A549 (cell line): ENCODE measurements around the gene SMG5. TPM values are rescaled to one million over a fixed set of nuclear protein-coding genes. Genes with fewer than 3 reads are reported as not detected.

Experiments
- ATAC-seq, 2 experiments: fragments of 200-7000 bp in 1 of 2; fragments of >200 bp in 1 of 2; cut with Nextera tagmentation in 1 of 2; cut with Tn5 transposase in 1 of 2; 3 replicates each; pipeline versions ENCODE4 v1.8.0 to v1.9.1; 2018 to 2020; ENCODE audit warnings: mild to moderate bottlenecking in 1 of 2, moderate library complexity in 1 of 2
- CTCF ChIA-PET: fragments of 300-600 bp; sonication (Branson Sonifier 250); formaldehyde crosslinking; extraction: SDS; loops from one replicate; lab custom pipeline; 2021; ENCODE audit warnings: antibody characterized with exemption, inconsistent platforms; lab: Yijun Ruan, JAX
- POLR2A ChIA-PET: fragments of 350-600 bp; formaldehyde crosslinking; extraction: SDS; loops from one replicate; lab custom pipeline; 2021; ENCODE audit warnings: antibody characterized with exemption, inconsistent platforms; lab: Yijun Ruan, JAX
- DNase-seq, 2 experiments: peaks; one replicate each; pipeline versions ENCODE4 v3.0.0 to v3.0.0-alpha.2; 2011 to 2016; ENCODE audit warnings: low read depth in 1 of 2, low spot score in 1 of 2
- FAIRE-seq: peaks from 2 replicates; lab custom pipeline; 2011; peaks lifted over from hg19 to GRCh38; lab: Jason Lieb, UNC
- H3K27ac ChIP-seq, 2 experiments: fragments of >200 bp; sonication (Bioruptor Twin); formaldehyde crosslinking; 3 replicates each; pipeline ENCODE4 v1.5.1; 2016 to 2017
- H3K4me1 ChIP-seq: fragments of >200 bp; sonication (Bioruptor Twin); formaldehyde crosslinking; 3 replicates; pipeline ENCODE4 v1.6.1; 2016
- H3K4me2 ChIP-seq: fragments of >200 bp; sonication (Bioruptor Twin); formaldehyde crosslinking; 3 replicates; pipeline ENCODE4 v1.6.1; 2016
- H3K4me3 ChIP-seq: fragments of >200 bp; sonication (Bioruptor Twin); formaldehyde crosslinking; 3 replicates; pipeline ENCODE4 v1.5.1; 2016
- H3K9me3 ChIP-seq: fragments of >200 bp; sonication (Bioruptor Twin); formaldehyde crosslinking; 3 replicates; pipeline ENCODE4 v1.6.1; 2016
- CBX2 ChIP-seq: fragments of 200-600 bp; sonication (generic); IDR thresholded peaks from 2 replicates; pipeline ENCODE4 v1.6.1; 2016; ENCODE audit warnings: low read depth, mild to moderate bottlenecking, borderline replicate concordance
- CEBPB ChIP-seq, 2 experiments: fragments of >200 bp in 1 of 2; sonication (Bioruptor Twin) in 1 of 2; formaldehyde crosslinking in 1 of 2; IDR thresholded peaks; 2 replicates each; pipeline ENCODE4 v1.6.1; 2012 to 2016
- CHD2 ChIP-seq: fragments of 150-350 bp; IDR thresholded peaks from 2 replicates; pipeline ENCODE4 v1.6.1; 2014; ENCODE audit warnings: low read length; ENCODE audit not compliant: partially characterized antibody
- CHD4 ChIP-seq: fragments of 200-600 bp; sonication (generic); IDR thresholded peaks from 2 replicates; pipeline ENCODE4 v1.6.1; 2016; ENCODE audit warnings: antibody characterized with exemption, mild to moderate bottlenecking, borderline replicate concordance
- CTCF ChIP-seq: fragments of >200 bp; sonication (Bioruptor Twin); formaldehyde crosslinking; IDR thresholded peaks from 3 replicates; pipeline ENCODE4 v1.5.1; 2016
- E2F6 ChIP-seq: IDR thresholded peaks from 2 replicates; pipeline ENCODE4 v1.6.1; 2012; ENCODE audit warnings: low read depth, borderline replicate concordance
- EHF ChIP-seq: fragments of 250-450 bp; sonication (Bioruptor Pico); IDR thresholded peaks from 2 replicates; pipeline ENCODE4 v1.5.0; 2020; ENCODE audit warnings: mild to moderate bottlenecking
- ELK1 ChIP-seq: fragments of 150-350 bp; IDR thresholded peaks from 2 replicates; pipeline ENCODE4 v1.6.1; 2014; ENCODE audit warnings: low read depth, mild to moderate bottlenecking, low read length
- EP300 ChIP-seq, 2 experiments: fragments of >200 bp; sonication (Bioruptor Twin); formaldehyde crosslinking; IDR thresholded peaks; 2 replicates in 1 of 2; 3 replicates in 1 of 2; pipeline ENCODE4 v1.6.1; 2016 to 2017
- GATA3 ChIP-seq: IDR thresholded peaks from 2 replicates; pipeline ENCODE4 v1.6.1; 2012; ENCODE audit warnings: borderline replicate concordance
- HDAC2 ChIP-seq: fragments of 200-600 bp; sonication (generic); IDR thresholded peaks from 2 replicates; pipeline ENCODE4 v1.6.1; 2016
- HES2 ChIP-seq: fragments of >200 bp; sonication (Bioruptor Twin); formaldehyde crosslinking; IDR thresholded peaks from 2 replicates; pipeline ENCODE4 v1.6.1; 2016
- HEYL ChIP-seq: fragments of 250-450 bp; sonication (Bioruptor Pico); IDR thresholded peaks from 2 replicates; pipeline ENCODE4 v1.8.0; 2021; ENCODE audit warnings: mild to moderate bottlenecking, moderate library complexity
- HMGXB4 ChIP-seq: fragments of 250-450 bp; sonication (Bioruptor Pico); IDR thresholded peaks from 2 replicates; pipeline ENCODE4 v1.5.0; 2021; ENCODE audit warnings: mild to moderate bottlenecking, moderate library complexity, borderline replicate concordance
- MYC ChIP-seq: IDR thresholded peaks from 2 replicates; pipeline ENCODE4 v1.6.1; 2012; ENCODE audit warnings: mild to moderate bottlenecking, inconsistent platforms, low read length, improper control_type of control experiment, borderline replicate concordance
- NFE2L2 ChIP-seq: fragments of 150-350 bp; conservative IDR thresholded peaks from 2 replicates; pipeline ENCODE4 v1.6.1; 2014; ENCODE audit warnings: low read length
- NR3C1 ChIP-seq: fragments of >200 bp; sonication (Bioruptor Twin); formaldehyde crosslinking; IDR thresholded peaks from 3 replicates; pipeline ENCODE4 v1.6.1; 2017
- POLR2A ChIP-seq: IDR thresholded peaks from 2 replicates; pipeline ENCODE4 v1.6.1; 2012; ENCODE audit warnings: mild to moderate bottlenecking, low read length
- POLR2AphosphoS2 ChIP-seq: conservative IDR thresholded peaks from 2 replicates; pipeline ENCODE4 v1.6.1; 2012; ENCODE audit warnings: low read length, improper control_type of control experiment, inconsistent platforms
- RAD21 ChIP-seq, 2 experiments: fragments of >200 bp in 1 of 2; sonication (Bioruptor Twin) in 1 of 2; formaldehyde crosslinking in 1 of 2; IDR thresholded peaks in 1 of 2; conservative IDR thresholded peaks in 1 of 2; 2 replicates in 1 of 2; 3 replicates in 1 of 2; pipeline ENCODE4 v1.6.1; 2012 to 2018; ENCODE audit warnings: inconsistent platforms in 1 of 2
- REST ChIP-seq: fragments of 200-600 bp; sonication (generic); IDR thresholded peaks from 2 replicates; pipeline ENCODE4 v1.6.1; 2016; ENCODE audit warnings: antibody characterized with exemption, mild to moderate bottlenecking, moderate library complexity
- RFX5 ChIP-seq: fragments of 450-650 bp; IDR thresholded peaks from 2 replicates; pipeline ENCODE4 v1.7.1; 2014; ENCODE audit warnings: antibody characterized with exemption, mild to moderate bottlenecking, moderate library complexity
- RNF2 ChIP-seq: fragments of 200-600 bp; sonication (generic); IDR thresholded peaks from 2 replicates; pipeline ENCODE4 v1.6.1; 2016; ENCODE audit warnings: low read depth, mild to moderate bottlenecking, antibody characterized with exemption, moderate library complexity, borderline replicate concordance
- SREBF2 ChIP-seq: fragments of 450-650 bp; IDR thresholded peaks from 2 replicates; pipeline ENCODE4 v1.6.1; 2014; ENCODE audit warnings: mild to moderate bottlenecking, moderate library complexity
- ZFP36 ChIP-seq: fragments of 450-650 bp; IDR thresholded peaks from 2 replicates; pipeline ENCODE4 v1.6.1; 2014; ENCODE audit warnings: borderline replicate concordance; ENCODE audit not compliant: partially characterized antibody
- WGBS: methylation state at CpG from one replicate; pipeline ENCODE4 v1.1.6; 2017; ENCODE audit errors: missing lambda C conversion rate; 5-methylcytosine and 5-hydroxymethylcytosine counted together
- polyA plus RNA-seq, 4 experiments: library from polyadenylated mRNA; depleted of rRNA in 3 of 4; stranded (reverse); fragments of >200 nt; fragmentation: RNase III in 1 of 4; extraction: RNeasy Plus Mini Kit Qiagen cat#74134 plus additional on column Dnase treatment in 1 of 4; gene quantifications; 2 replicates in 3 of 4; 3 replicates in 1 of 4; pipeline ENCODE4 v1.2.3, GENCODE V29; 2011 to 2017

Gene SMG5
- polyA plus RNA-seq, 2 of the 4 experiments (the other 2 are of a cell fraction): 25.6 to 48.7 TPM

GRCh38 chr1:156293895-156294294 is 11.3 kb upstream of the SMG5 start:
- POLR2A ChIA-PET: interaction anchor here (3.2 kb wide), 1 partner anchor 11 kb away, joined by 16 read pairs; the partner anchor contains the start of genes SMG5 and TMEM79
- WGBS: 83% methylated on average over 9 of the region's 9 CpGs

GRCh38 chr1:156293098-156293434 is 10.4 kb upstream of the SMG5 start:
- Histone ChIP-seq H3K4me3 (no peak overlapping the region), H3K4me1 (peaks cover 4% of the 10 kb centered on the region; the same call in 2 of the 3 replicates), H3K27ac (no peak overlapping the region), H3K4me2 (no peak overlapping the region), H3K9me3 (no peaks in the 10 kb centered on the region)
- POLR2A ChIA-PET: interaction anchor here (3.2 kb wide), 1 partner anchor 10 kb away, joined by 16 read pairs; the partner anchor contains the start of genes SMG5 and TMEM79
- DNase-seq (no peak), ATAC-seq (no peak), FAIRE-seq (no peak)
- CTCF ChIA-PET: interaction anchor here (1.5 kb wide), 1 partner anchor 9 kb away, joined by 7 read pairs; the partner anchor contains the start of gene TMEM79
- 95% methylated on average over 8 of the region's 8 CpGs for WGBS
- no peak for TF ChIP-seq POLR2AphosphoS2
- TF ChIP-seq CBX2: no peak
- TF ChIP-seq CEBPB (IDR thresholded peaks at IDR 0.05): no peak
- no peak for TF ChIP-seq RAD21 (conservative IDR thresholded peaks at IDR 0.05 in 1 of 2, IDR thresholded peaks at IDR 0.05 in 1 of 2)
- no peak for TF ChIP-seq HES2
- no peak for TF ChIP-seq SREBF2
- TF ChIP-seq CHD4: no peak
- TF ChIP-seq HDAC2: no peak
- no peak for TF ChIP-seq HEYL (CRISPR knock-in tag)
- TF ChIP-seq EP300 (IDR thresholded peaks at IDR 0.05): no peak
- no peak for TF ChIP-seq REST
- no peak for TF ChIP-seq CHD2
- TF ChIP-seq CTCF: no peak

More at GRCh38 chr1:156293895-156294294, 11.3 kb upstream of the SMG5 start:
- TF ChIP-seq HES2 (no peak), CHD2 (no peak), ZFP36 (no peak), MYC (no peak), HDAC2 (no peak), RNF2 (no peak), RFX5 (no peak), E2F6 (no peak), NR3C1 (no peak), EHF (CRISPR knock-in tag) (no peak), HMGXB4 (CRISPR knock-in tag) (no peak), POLR2A (no peak), ELK1 (no peak), GATA3 (no peak), NFE2L2 (no peak)
- DNase-seq (no peak), FAIRE-seq (no peak), ATAC-seq (no peak)
- Histone ChIP-seq H3K4me2 (no peak overlapping the region), H3K9me3 (no peaks in the 10 kb centered on the region), H3K4me1 (peaks cover 4% of the 10 kb centered on the region; the same call in 2 of the 3 replicates), H3K4me3 (no peak overlapping the region), H3K27ac (no peak overlapping the region)
- CTCF ChIA-PET: interaction anchor here (1.5 kb wide), 2 partner anchors 10 to 26 kb away, joined by 3 to 7 read pairs; partner anchors contain the start of gene TMEM79
